H9 (cell line): ENCODE measurements around the gene TPM2. TPM values are rescaled to one million over a fixed set of nuclear protein-coding genes. Genes with fewer than 3 reads are reported as not detected.
"Not testable (repeated sequence)": the region's sequence is repeated elsewhere in the genome, so short reads cannot be mapped to it uniquely, and the experiment has no call there.

ENCODE experiments used
- DNase-seq: peaks from one replicate; pipeline ENCODE4 v3.0.0-alpha.2; 2017
- H2AFZ ChIP-seq: one replicate; pipeline ENCODE4 v1.6.1; 2013; ENCODE audit warnings: mild to moderate bottlenecking, low read length, control low read depth, moderate library complexity
- H2AK5ac ChIP-seq: 2 replicates; pipeline ENCODE4 v1.6.1; 2013; ENCODE audit warnings: low read length, control low read depth, mixed read lengths; ENCODE audit not compliant: insufficient read length
- H2BK120ac ChIP-seq: one replicate; pipeline ENCODE4 v1.6.1; 2013; ENCODE audit warnings: low read depth, mild to moderate bottlenecking, low read length, control low read depth, inconsistent platforms; ENCODE audit not compliant: poor library complexity, severe bottlenecking
- H2BK12ac ChIP-seq: 2 replicates; pipeline ENCODE4 v1.6.1; 2013; ENCODE audit warnings: low read length, control low read depth, mixed read lengths, low read depth; ENCODE audit not compliant: insufficient read length
- H2BK15ac ChIP-seq: 2 replicates; pipeline ENCODE4 v1.6.1; 2013; ENCODE audit warnings: low read depth, low read length, control low read depth
- H2BK20ac ChIP-seq: one replicate; pipeline ENCODE4 v1.6.1; 2013; ENCODE audit warnings: low read depth, mild to moderate bottlenecking, low read length, control low read depth, inconsistent platforms; ENCODE audit not compliant: poor library complexity, severe bottlenecking
- H2BK5ac ChIP-seq: 2 replicates; pipeline ENCODE4 v1.6.1; 2013; ENCODE audit warnings: low read length, control low read depth, mixed read lengths; ENCODE audit not compliant: insufficient read length
- H3K14ac ChIP-seq: 2 replicates; pipeline ENCODE4 v1.6.1; 2013; ENCODE audit warnings: low read length, control low read depth; ENCODE audit not compliant: insufficient read depth
- H3K18ac ChIP-seq: 2 replicates; pipeline ENCODE4 v1.6.1; 2013; ENCODE audit warnings: low read depth, mild to moderate bottlenecking, mixed read lengths, low read length, control low read depth; ENCODE audit not compliant: insufficient read length
- H3K23ac ChIP-seq: 2 replicates; pipeline ENCODE4 v1.6.1; 2013; ENCODE audit warnings: low read length, control low read depth, mixed read lengths, low read depth; ENCODE audit not compliant: insufficient read length
- H3K23me2 ChIP-seq: 2 replicates; pipeline ENCODE4 v1.6.1; 2013; ENCODE audit warnings: low read depth, mild to moderate bottlenecking, mixed read lengths, low read length, control low read depth; ENCODE audit not compliant: insufficient read length, poor library complexity, severe bottlenecking
- H3K27ac ChIP-seq: 2 replicates; pipeline ENCODE4 v1.5.1; 2013; ENCODE audit warnings: low read length, control low read depth, mixed read lengths, low read depth; ENCODE audit not compliant: insufficient read length
- H3K27me3 ChIP-seq: 2 replicates; pipeline ENCODE4 v1.6.1; 2013; ENCODE audit warnings: low read length, control low read depth, inconsistent platforms; ENCODE audit not compliant: insufficient read depth
- H3K4ac ChIP-seq: 2 replicates; pipeline ENCODE4 v1.6.1; 2013; ENCODE audit warnings: low read depth, mild to moderate bottlenecking, control low read depth, inconsistent platforms, low read length, moderate library complexity
- H3K4me1 ChIP-seq: 2 replicates; pipeline ENCODE4 v1.6.1; 2013; ENCODE audit warnings: low read length, control low read depth, inconsistent platforms; ENCODE audit not compliant: insufficient read depth
- H3K4me2 ChIP-seq: 2 replicates; pipeline ENCODE4 v1.6.1; 2013; ENCODE audit warnings: low read length, control low read depth, mixed read lengths; ENCODE audit not compliant: insufficient read length, insufficient read depth
- H3K56ac ChIP-seq: 2 replicates; pipeline ENCODE4 v1.6.1; 2013; ENCODE audit warnings: low read depth, mild to moderate bottlenecking, mixed read lengths, low read length, control low read depth; ENCODE audit not compliant: insufficient read length
- H3K79me1 ChIP-seq: 2 replicates; pipeline ENCODE4 v1.6.1; 2013; ENCODE audit warnings: low read depth, mild to moderate bottlenecking, moderate library complexity, low read length, control low read depth, inconsistent platforms; ENCODE audit not compliant: insufficient read depth, poor library complexity, severe bottlenecking
- H3K79me2 ChIP-seq: 2 replicates; pipeline ENCODE4 v1.6.1; 2013; ENCODE audit warnings: low read length, control low read depth, inconsistent platforms; ENCODE audit not compliant: insufficient read depth
- H3K9ac ChIP-seq: 2 replicates; pipeline ENCODE4 v1.6.1; 2013; ENCODE audit warnings: low read length, control low read depth, mixed read lengths; ENCODE audit not compliant: insufficient read length; ENCODE audit errors: extremely low read depth
- H3K9me3 ChIP-seq: one replicate; pipeline ENCODE4 v1.6.1; 2013; ENCODE audit warnings: low read depth, low read length, inconsistent platforms; ENCODE audit not compliant: control insufficient read depth
- H3T11ph ChIP-seq: one replicate; pipeline ENCODE4 v1.6.1; 2013; ENCODE audit warnings: mild to moderate bottlenecking, low read length, control low read depth, inconsistent platforms
- H4K20me1 ChIP-seq: one replicate; pipeline ENCODE4 v1.6.1; 2013; ENCODE audit not compliant: control insufficient read depth, insufficient read length, insufficient read depth
- H4K5ac ChIP-seq: 2 replicates; pipeline ENCODE4 v1.6.1; 2013; ENCODE audit warnings: low read depth, mild to moderate bottlenecking, mixed read lengths, low read length, control low read depth; ENCODE audit not compliant: insufficient read length
- H4K8ac ChIP-seq: replicated peaks from 2 replicates; pipeline ENCODE4 v1.6.1; 2013; ENCODE audit warnings: low read length, control low read depth, mixed read lengths, low read depth; ENCODE audit not compliant: insufficient read length
- H4K91ac ChIP-seq: 2 replicates; pipeline ENCODE4 v1.6.1; 2013; ENCODE audit warnings: low read depth, mild to moderate bottlenecking, moderate library complexity, mixed read lengths, low read length, control low read depth; ENCODE audit not compliant: insufficient read length
- H3K27ac Mint-ChIP-seq, 3 experiments: 2 replicates in 2 of 3; 3 replicates in 1 of 3; pipeline ENCODE4 v1.8.0; 2020 to 2021; ENCODE audit warnings: mixed read lengths in 3 of 3, mild to moderate bottlenecking in 1 of 3, moderate library complexity in 1 of 3
- H3K27me3 Mint-ChIP-seq: 2 replicates; pipeline ENCODE4 v1.8.0; 2021; ENCODE audit warnings: low read depth, mild to moderate bottlenecking, moderate library complexity, mixed read lengths
- H3K36me3 Mint-ChIP-seq, 3 experiments: 2 replicates in 2 of 3; 3 replicates in 1 of 3; pipeline ENCODE4 v1.8.0; 2020 to 2021; ENCODE audit warnings: low read depth in 3 of 3, mixed read lengths in 3 of 3; ENCODE audit not compliant: insufficient read depth in 1 of 3
- H3K4me1 Mint-ChIP-seq, 2 experiments: 2 replicates each; pipeline ENCODE4 v1.8.0; 2020; ENCODE audit warnings: mixed read lengths in 2 of 2
- H3K4me3 Mint-ChIP-seq, 2 experiments: 2 replicates in 1 of 2; 3 replicates in 1 of 2; pipeline ENCODE4 v1.8.0; 2020 to 2021; ENCODE audit warnings: mild to moderate bottlenecking in 2 of 2, mixed read lengths in 2 of 2, moderate library complexity in 1 of 2
- H3K9me3 Mint-ChIP-seq, 2 experiments: 2 replicates in 1 of 2; 3 replicates in 1 of 2; pipeline ENCODE4 v1.8.0; 2020; ENCODE audit warnings: mild to moderate bottlenecking in 2 of 2, mixed read lengths in 2 of 2, moderate library complexity in 1 of 2
- WGBS: extraction: QIAGEN DNeasy Blood & Tissue Kit; methylation state at CpG from one replicate; pipeline ENCODE4 v1.1.7; 2013; ENCODE audit warnings: missing lambda C conversion rate, low lambda C conversion rate, mixed read lengths; ENCODE audit not compliant: insufficient read length; ENCODE audit errors: extremely low coverage; 5-methylcytosine and 5-hydroxymethylcytosine counted together
- total RNA-seq: library from RNA; stranded (reverse); gene quantifications from 2 replicates; pipeline ENCODE4 v1.2.1, GENCODE V29; 2021

The TPM2 gene
- total RNA-seq, 1 experiment from 2014 or later: 225 TPM

DNA sequence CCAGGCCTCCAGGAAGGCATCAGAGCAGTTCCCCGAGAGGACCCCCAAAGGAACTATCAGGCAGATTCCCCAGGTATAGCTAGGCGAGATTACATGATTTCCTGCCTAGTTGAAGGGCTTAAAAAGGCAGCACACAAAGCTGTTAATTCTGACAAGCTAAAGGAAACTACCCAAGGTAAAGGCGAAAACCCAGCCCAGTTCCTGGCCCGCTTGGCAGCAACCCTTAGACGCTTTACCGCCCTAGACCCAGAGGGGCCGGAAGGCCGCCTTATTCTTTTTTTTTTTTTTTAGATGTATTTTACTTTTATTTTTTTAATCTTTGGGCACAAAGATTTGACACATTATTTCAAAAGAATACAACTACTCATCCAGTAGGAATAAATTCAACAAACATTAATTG is 51.0 kb downstream of the TPM2 start:
- H3K14ac ChIP-seq, H3K27ac ChIP-seq, H3K18ac ChIP-seq, H2BK12ac ChIP-seq, H2BK5ac ChIP-seq, H2AFZ ChIP-seq, H2BK15ac ChIP-seq, H3K79me2 ChIP-seq, DNase-seq, H3K4ac ChIP-seq, H3K9ac ChIP-seq, H3K4me3 Mint-ChIP-seq, H2BK20ac ChIP-seq, H3K27ac Mint-ChIP-seq, H3K27me3 ChIP-seq, H4K5ac ChIP-seq, H3T11ph ChIP-seq, H3K56ac ChIP-seq, H4K8ac ChIP-seq, H3K23ac ChIP-seq, H3K79me1 ChIP-seq, H3K4me1 Mint-ChIP-seq, H3K4me2 ChIP-seq, H3K9me3 ChIP-seq, H3K4me1 ChIP-seq, H3K23me2 ChIP-seq, H4K20me1 ChIP-seq, H2BK120ac ChIP-seq, H2AK5ac ChIP-seq, H4K91ac ChIP-seq, H3K27me3 Mint-ChIP-seq: not testable (repeated sequence)
- H3K9me3 Mint-ChIP-seq: peaks cover 4 to 16% of the 10 kb centered on the region in 2 experiments; a peak in 4 of 5 replicates
- peaks cover 9 to 16% (median 12%) of the 10 kb centered on the region in 3 experiments for H3K36me3 Mint-ChIP-seq
- WGBS: no CpG with 5 or more reads among the region's 8 CpGs

DNA sequence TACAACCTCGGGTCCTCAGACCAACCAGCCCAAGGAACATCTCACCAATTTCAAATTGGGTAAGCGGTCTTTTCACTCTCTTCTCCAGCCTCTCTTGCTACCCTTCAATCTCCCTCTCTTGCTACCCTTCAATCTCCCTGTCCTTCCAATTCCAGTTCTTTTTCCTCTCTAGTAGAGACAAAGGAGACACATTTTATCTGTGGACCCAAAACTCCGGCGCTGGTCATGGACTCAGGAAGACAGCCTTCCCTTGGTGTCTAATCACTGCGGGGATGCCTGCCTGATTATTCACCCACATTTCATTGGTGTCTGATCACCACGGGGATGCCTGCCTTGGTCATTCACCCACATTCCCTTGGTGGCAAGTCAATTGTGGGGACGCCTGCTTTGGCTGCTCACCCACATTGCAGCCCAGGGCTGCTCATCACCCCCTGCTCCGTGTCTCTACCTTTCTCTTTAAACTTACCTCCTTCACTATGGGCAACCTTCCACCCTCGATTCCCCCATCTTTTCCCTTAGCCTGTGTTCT is 52.2 kb downstream of the TPM2 start:
- not testable (repeated sequence) for H3T11ph ChIP-seq, H2BK120ac ChIP-seq, H3K23me2 ChIP-seq, H3K4ac ChIP-seq, H3K27me3 ChIP-seq, H2AFZ ChIP-seq, H3K4me2 ChIP-seq, H3K4me1 Mint-ChIP-seq, H3K4me3 Mint-ChIP-seq, H3K9ac ChIP-seq, H3K56ac ChIP-seq, H3K14ac ChIP-seq, H2BK20ac ChIP-seq, H2AK5ac ChIP-seq, H2BK5ac ChIP-seq, H3K27ac ChIP-seq, H4K91ac ChIP-seq, H3K79me2 ChIP-seq, H3K27me3 Mint-ChIP-seq, H3K9me3 ChIP-seq, H4K8ac ChIP-seq, H2BK12ac ChIP-seq, DNase-seq, H3K79me1 ChIP-seq, H3K18ac ChIP-seq, H2BK15ac ChIP-seq, H4K20me1 ChIP-seq, H3K27ac Mint-ChIP-seq, H3K4me1 ChIP-seq, H4K5ac ChIP-seq, H3K23ac ChIP-seq
- peaks cover 9 to 16% (median 12%) of the 10 kb centered on the region in 3 experiments for H3K36me3 Mint-ChIP-seq
- H3K9me3 Mint-ChIP-seq: peaks cover 4 to 16% of the 10 kb centered on the region in 2 experiments; a peak in 4 of 5 replicates
- WGBS: no CpG with 5 or more reads among the region's 9 CpGs
